Transverse colon (tissue), 4 donors: Measurements from ENCODE around the gene AGMAT. TPM values are rescaled to one million over a fixed set of nuclear protein-coding genes. Genes with fewer than 3 reads are reported as not detected.
"Not testable (repeated sequence)": the region's sequence is repeated elsewhere in the genome, so short reads cannot be mapped to it uniquely, and the experiment has no call there.

ENCODE experiments used
- DNase-seq: peaks from one replicate; pipeline ENCODE4 v3.0.0-alpha.2; 2019
- H3K27ac ChIP-seq, 4 donors: fragments of 200-600 bp; sonication (generic); 2 replicates each; pipeline ENCODE4 v1.5.1; 2016 to 2018; ENCODE audit warnings: inconsistent platforms in 4 of 4
- H3K27me3 ChIP-seq: fragments of 200-600 bp; sonication (generic); 2 replicates; pipeline ENCODE4 v1.5.1; 2017; ENCODE audit warnings: inconsistent platforms
- H3K36me3 ChIP-seq, 4 donors: fragments of 200-600 bp; sonication (generic); 2 replicates each; pipeline ENCODE4 v1.5.1; 2017 to 2019; ENCODE audit warnings: inconsistent platforms in 4 of 4
- H3K4me1 ChIP-seq, 4 donors: fragments of 200-600 bp; sonication (generic); 2 replicates each; pipeline ENCODE4 v1.5.1; 2017 to 2020; ENCODE audit warnings: inconsistent platforms in 4 of 4
- H3K4me3 ChIP-seq, 4 donors: fragments of 200-600 bp; sonication (generic); 1 replicate in 1 of 4; 2 replicates in 3 of 4; pipeline versions ENCODE4 v1.5.1 to v1.6.1; 2017 to 2019; ENCODE audit warnings: inconsistent platforms in 4 of 4
- H3K9me3 ChIP-seq, 2 donors: fragments of 200-600 bp; sonication (generic); 2 replicates each; pipeline ENCODE4 v1.5.1; 2017 to 2019; ENCODE audit warnings: inconsistent platforms in 2 of 2
- CTCF ChIP-seq, 5 experiments: fragments of 200-600 bp in 3 of 5; fragments of 450-650 bp in 2 of 5; sonication (generic) in 3 of 5; IDR thresholded peaks; 1 replicate in 2 of 5; 2 replicates in 3 of 5; pipeline ENCODE4 v1.5.1; 2016 to 2017; ENCODE audit warnings: antibody characterized with exemption in 5 of 5, inconsistent platforms in 3 of 5, mild to moderate bottlenecking in 2 of 5, moderate library complexity in 1 of 5
- EP300 ChIP-seq: sonication (generic); formaldehyde crosslinking; IDR thresholded peaks from one replicate; pipeline ENCODE4 v1.6.1; 2017; ENCODE audit warnings: antibody characterized with exemption, low read depth
- POLR2A ChIP-seq: fragments of 450-650 bp; IDR thresholded peaks from one replicate; pipeline ENCODE4 v1.6.1; 2016; ENCODE audit warnings: antibody characterized with exemption, mild to moderate bottlenecking, moderate library complexity
- POLR2AphosphoS5 ChIP-seq, 3 donors: sonication (generic); formaldehyde crosslinking; IDR thresholded peaks; one replicate each; pipeline ENCODE4 v1.6.1; 2016; ENCODE audit warnings: antibody characterized with exemption in 3 of 3
- WGBS, 2 donors: methylation state at CpG; one replicate each; pipeline ENCODE4 v1.1.5; 2018; ENCODE audit warnings: low coverage in 1 of 2; 5-methylcytosine and 5-hydroxymethylcytosine counted together
- in situ Hi-C, 4 donors: fragments of 200-750 bp; cut with MboI; loops; one replicate each; pipeline versions ENCODE4 v1.15.0 to v1.15.1; 2017; ENCODE audit warnings: low sequenced_read_pairs in 3 of 4, low pct_ligation_motif_present in 1 of 4, low pct_unique_long_range_greater_than_20kb in 1 of 4
- intact Hi-C: fragments of 100-400 bp; cut with DNase I; formaldehyde crosslinking; loops from one replicate; pipeline ENCODE4 v1.15.1; 2023; ENCODE audit warnings: low total_unique reads
- total RNA-seq, 4 donors: library from RNA; depleted of rRNA; stranded (reverse); fragments of >200 nt; gene quantifications; one replicate each; pipeline ENCODE4 v1.1.0, GENCODE V29; 2016

The AGMAT gene
- total RNA-seq, 4 donors from 2014 or later = 6.7 to 24.1 (median 13.7) TPM

- peaks cover 13 to 26% (median 22%) of the 10 kb centered on the region in 4 donors for H3K4me1 ChIP-seq
- H3K4me3 ChIP-seq = no peak overlapping the region
- WGBS, 2 donors = 87 to 96% methylated on average over 8 to 11 of the region's 11 CpGs
- intact Hi-C loops = no loop called here
- no peak for TF ChIP-seq POLR2A
- TF ChIP-seq POLR2AphosphoS5 (IDR thresholded peaks at IDR 0.05) = no peak
- no peak for TF ChIP-seq EP300
- TF ChIP-seq CTCF (IDR thresholded peaks at IDR 0.05) = no peak
- no peak for DNase-seq
- H3K27me3 ChIP-seq = no peaks in the 10 kb centered on the region
- no peaks in the 10 kb centered on the region for H3K9me3 ChIP-seq
- H3K36me3 ChIP-seq = no peaks in the 10 kb centered on the region
- no peak overlapping the region for H3K27ac ChIP-seq
- in situ Hi-C loops = no loop called here
These were observed 20.8 kb upstream of the AGMAT start for GRCh38 chr1:15605398-15606383.

GRCh38 chr1:15604400-15604799 lies 19.5 kb upstream of the AGMAT start:
- H3K4me3 ChIP-seq, H3K27me3 ChIP-seq, in situ Hi-C loops, intact Hi-C loops, H3K9me3 ChIP-seq, H3K36me3 ChIP-seq, DNase-seq, H3K27ac ChIP-seq: not testable (repeated sequence)
- 88 to 97% methylated on average over 5 to 20 of the region's 21 CpGs for WGBS, 2 donors
- H3K4me1 ChIP-seq = peaks cover 13 to 26% (median 22%) of the 10 kb centered on the region in 4 donors

DNA sequence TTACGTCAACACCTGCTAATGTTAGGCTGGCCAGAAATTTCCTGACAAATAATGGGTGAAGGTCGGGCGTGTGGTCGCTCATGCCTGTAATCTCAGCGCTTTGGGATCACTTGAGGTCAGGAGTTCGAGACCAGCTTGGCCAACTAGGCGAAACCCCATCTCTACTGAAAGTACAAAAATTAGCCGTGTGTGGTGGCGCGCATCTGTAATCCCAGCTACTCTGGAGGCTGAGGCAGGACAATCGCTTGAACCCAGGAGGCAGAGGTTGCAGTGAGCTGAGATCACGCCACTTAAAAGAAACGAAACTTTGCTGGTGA lies 19.1 kb upstream of the AGMAT start:
- DNase-seq, intact Hi-C loops, H3K36me3 ChIP-seq, H3K27me3 ChIP-seq, in situ Hi-C loops, H3K9me3 ChIP-seq: not testable (repeated sequence)
- WGBS, 2 donors = 77 to 88% methylated on average over 3 to 13 of the region's 13 CpGs
- peak overlapping the region; percentile 28 to 96 (median 55) for H3K4me3 ChIP-seq
- H3K4me1 ChIP-seq = peaks cover 13 to 26% (median 22%) of the 10 kb centered on the region in 4 donors
- H3K27ac ChIP-seq = peak overlapping the region; percentile 86 to 94 (median 89)

GRCh38 chr1:15603050-15603965 lies 18.5 kb upstream of the AGMAT start:
- H3K4me1 ChIP-seq = peaks cover 13 to 26% (median 22%) of the 10 kb centered on the region in 4 donors
- intact Hi-C loops = no loop called here
- H3K9me3 ChIP-seq = no peaks in the 10 kb centered on the region
- H3K27ac ChIP-seq = peak overlapping the region; percentile 86 to 94 (median 89)
- WGBS, 2 donors = 2 to 4% methylated on average over 8 to 39 of the region's 56 CpGs
- DNase-seq = peak; percentile 97
- H3K27me3 ChIP-seq = no peaks in the 10 kb centered on the region
- H3K4me3 ChIP-seq = peak overlapping the region; percentile 28 to 96 (median 55)
- in situ Hi-C loops = no loop called here
- TF ChIP-seq POLR2A (peak; percentile 70), CTCF (IDR thresholded peaks at IDR 0.05) (no peak), POLR2AphosphoS5 (IDR thresholded peaks at IDR 0.05) (peak; percentile 81 to 92 (median 86))
- H3K36me3 ChIP-seq = no peaks in the 10 kb centered on the region

GRCh38 chr1:15598436-15598835 lies 13.6 kb upstream of the AGMAT start:
- Histone ChIP-seq H3K36me3 (no peaks in the 10 kb centered on the region), H3K27me3 (no peaks in the 10 kb centered on the region), H3K4me1 (peaks cover 9 to 20% (median 18%) of the 10 kb centered on the region in 4 donors), H3K27ac (no peak overlapping the region), H3K9me3 (no peaks in the 10 kb centered on the region), H3K4me3 (no peak overlapping the region)
- TF ChIP-seq POLR2A (no peak), EP300 (no peak), CTCF (IDR thresholded peaks at IDR 0.05) (no peak), POLR2AphosphoS5 (IDR thresholded peaks at IDR 0.05) (no peak)
- no peak for DNase-seq
- WGBS, 2 donors = 66 to 68% methylated on average over 2 of the region's 2 CpGs
- intact Hi-C loops = loop anchor here (10.0 kb wide), 1 partner anchor 146 kb away; the partner anchor contains the start of gene TMEM82
- in situ Hi-C loops = no loop called here
